H1 (cell line): ENCODE data around the gene THBD. TPM values are rescaled to one million over a fixed set of nuclear protein-coding genes. Genes with fewer than 3 reads are reported as not detected.

Experiments
- CTCF ChIA-PET: fragments of 300-600 bp; sonication (Branson Sonifier 250); formaldehyde crosslinking; loops from one replicate; lab custom pipeline; 2021; ENCODE audit not compliant: partially characterized antibody; lab: Charles Lee
- POLR2A ChIA-PET: fragments of 300-600 bp; sonication (Branson Sonifier 250); formaldehyde crosslinking; loops from one replicate; lab custom pipeline; 2021; ENCODE audit warnings: inconsistent platforms; ENCODE audit not compliant: partially characterized antibody; lab: Charles Lee
- DNase-seq, 2 experiments: peaks; one replicate each; pipeline versions ENCODE4 v3.0.0 to v3.0.0-alpha.2; 2010 to 2022; ENCODE audit warnings: low spot score in 2 of 2, low read depth in 1 of 2, mixed read lengths in 1 of 2
- FAIRE-seq: peaks from 2 replicates; lab custom pipeline; 2011; peaks lifted over from hg19 to GRCh38; lab: Jason Lieb, UNC
- H2AFZ ChIP-seq: 2 replicates; pipeline ENCODE4 v1.8.1; 2012; ENCODE audit warnings: low read length, inconsistent platforms
- H2AK5ac ChIP-seq: 2 replicates; pipeline ENCODE4 v1.6.1; 2013; ENCODE audit warnings: low read depth, low read length
- H2BK120ac ChIP-seq: replicated peaks from 2 replicates; pipeline ENCODE3; 2013; ENCODE audit warnings: low read depth, low read length, inconsistent platforms
- H2BK12ac ChIP-seq: 2 replicates; pipeline ENCODE4 v1.6.1; 2013; ENCODE audit warnings: low read depth, low read length
- H2BK15ac ChIP-seq: 2 replicates; pipeline ENCODE4 v1.6.1; 2013; ENCODE audit warnings: low read length
- H2BK20ac ChIP-seq: 2 replicates; pipeline ENCODE4 v1.6.1; 2013; ENCODE audit warnings: low read length
- H2BK5ac ChIP-seq: 2 replicates; pipeline ENCODE4 v1.6.1; 2013; ENCODE audit warnings: low read depth, low read length
- H3K14ac ChIP-seq: 2 replicates; pipeline ENCODE4 v1.6.1; 2013; ENCODE audit warnings: inconsistent platforms; ENCODE audit not compliant: insufficient read length
- H3K18ac ChIP-seq: 2 replicates; pipeline ENCODE4 v1.6.1; 2013; ENCODE audit warnings: low read length; ENCODE audit errors: extremely low read depth
- H3K23ac ChIP-seq: 2 replicates; pipeline ENCODE4 v1.6.1; 2013; ENCODE audit warnings: inconsistent platforms; ENCODE audit not compliant: insufficient read length
- H3K23me2 ChIP-seq: 2 replicates; pipeline ENCODE4 v1.6.1; 2013; ENCODE audit warnings: low read depth, low read length
- H3K27ac ChIP-seq: 2 replicates; pipeline ENCODE4 v1.6.1; 2011; ENCODE audit warnings: low read depth, low read length, inconsistent platforms
- H3K27me3 ChIP-seq, 4 experiments: replicated peaks in 1 of 4; 1 replicate in 1 of 4; 2 replicates in 3 of 4; pipeline versions ENCODE4 v1.6.1 to v1.8.1; 2011 to 2013; ENCODE audit warnings: low read length in 3 of 4, mild to moderate bottlenecking in 3 of 4, inconsistent platforms in 2 of 4, mixed read lengths in 2 of 4, moderate library complexity in 1 of 4; ENCODE audit not compliant: control insufficient read depth in 3 of 4, insufficient read depth in 3 of 4; ENCODE audit errors: extremely low read depth in 1 of 4
- H3K36me3 ChIP-seq, 4 experiments: 2 replicates each; pipeline versions ENCODE4 v1.6.1 to v1.8.1; 2011 to 2013; ENCODE audit warnings: mild to moderate bottlenecking in 4 of 4, low read length in 3 of 4, moderate library complexity in 2 of 4, control low read depth in 1 of 4, inconsistent platforms in 1 of 4; ENCODE audit not compliant: insufficient read depth in 4 of 4, control insufficient read depth in 2 of 4
- H3K4ac ChIP-seq: replicated peaks from 2 replicates; pipeline ENCODE3; 2013; ENCODE audit warnings: low read length, low read depth, mixed read lengths, inconsistent platforms; ENCODE audit not compliant: insufficient read length
- H3K4me1 ChIP-seq, 4 experiments: replicated peaks in 1 of 4; 1 replicate in 1 of 4; 2 replicates in 3 of 4; pipeline versions ENCODE4 v1.6.1 to v1.8.1; 2011 to 2013; ENCODE audit warnings: low read length in 3 of 4, inconsistent platforms in 2 of 4, mixed read lengths in 1 of 4; ENCODE audit not compliant: insufficient read depth in 4 of 4, control insufficient read depth in 3 of 4
- H3K4me2 ChIP-seq, 2 experiments: 2 replicates each; pipeline versions ENCODE4 v1.6.1 to v1.8.1; 2011 to 2013; ENCODE audit warnings: low read depth in 2 of 2, low read length in 2 of 2, control low read depth in 1 of 2, inconsistent platforms in 1 of 2, mild to moderate bottlenecking in 1 of 2; ENCODE audit not compliant: insufficient read depth in 1 of 2
- H3K4me3 ChIP-seq, 4 experiments: fragments of 200-600, 300-600 bp in 1 of 4; sonication (generic), shearing (Covaris generic), sonication (Bioruptor Twin) in 1 of 4; 2 replicates each; pipeline versions ENCODE4 v1.5.1 to v1.8.1; 2011 to 2016; ENCODE audit warnings: low read length in 4 of 4, low read depth in 3 of 4, control low read depth in 2 of 4, inconsistent platforms in 2 of 4, mild to moderate bottlenecking in 2 of 4, mixed read lengths in 1 of 4, moderate library complexity in 1 of 4; ENCODE audit not compliant: insufficient read depth in 2 of 4; ENCODE audit errors: extremely low read depth in 1 of 4
- H3K56ac ChIP-seq: replicated peaks from 2 replicates; pipeline ENCODE3; 2013; ENCODE audit warnings: low read depth, mild to moderate bottlenecking, mixed read lengths, low read length, inconsistent platforms; ENCODE audit not compliant: insufficient read length
- H3K79me1 ChIP-seq: 2 replicates; pipeline ENCODE4 v1.6.1; 2013; ENCODE audit warnings: low read depth, low read length, control low read depth
- H3K79me2 ChIP-seq, 2 experiments: 2 replicates each; pipeline versions ENCODE4 v1.6.1 to v1.8.1; 2012 to 2013; ENCODE audit warnings: low read length in 2 of 2, mild to moderate bottlenecking in 2 of 2, inconsistent platforms in 1 of 2; ENCODE audit not compliant: insufficient read depth in 2 of 2, control insufficient read depth in 1 of 2
- H3K9ac ChIP-seq, 4 experiments: replicated peaks in 1 of 4; 1 replicate in 1 of 4; 2 replicates in 3 of 4; pipeline versions ENCODE4 v1.6.1 to v1.8.1; 2011 to 2013; ENCODE audit warnings: low read depth in 3 of 4, low read length in 3 of 4, control low read depth in 2 of 4, mild to moderate bottlenecking in 2 of 4, moderate library complexity in 2 of 4, inconsistent platforms in 1 of 4; ENCODE audit errors: extremely low read depth in 1 of 4
- H3K9me3 ChIP-seq, 2 experiments: 2 replicates each; pipeline versions ENCODE4 v1.6.1 to v1.8.1; 2012 to 2013; ENCODE audit warnings: mild to moderate bottlenecking in 2 of 2, moderate library complexity in 2 of 2, control low read depth in 1 of 2, inconsistent platforms in 1 of 2, low read depth in 1 of 2, low read length in 1 of 2, mixed read lengths in 1 of 2; ENCODE audit not compliant: insufficient read depth in 2 of 2
- H4K20me1 ChIP-seq, 2 experiments: replicated peaks in 1 of 2; 2 replicates each; pipeline versions ENCODE3 to v1.8.1; 2011 to 2013; ENCODE audit warnings: inconsistent platforms in 2 of 2, low read length in 2 of 2, mild to moderate bottlenecking in 1 of 2; ENCODE audit not compliant: insufficient read depth in 2 of 2, control insufficient read depth in 1 of 2
- H4K5ac ChIP-seq: 2 replicates; pipeline ENCODE4 v1.6.1; 2013; ENCODE audit warnings: low read length, low read depth, mixed read lengths, inconsistent platforms; ENCODE audit not compliant: insufficient read length
- H4K8ac ChIP-seq: 2 replicates; pipeline ENCODE4 v1.8.0; 2013; ENCODE audit warnings: mild to moderate bottlenecking, moderate library complexity, low read length, inconsistent platforms; ENCODE audit not compliant: insufficient read depth; ENCODE audit errors: extremely low read depth
- H4K91ac ChIP-seq: replicated peaks from 2 replicates; pipeline ENCODE3; 2013; ENCODE audit warnings: low read length, mixed read lengths, inconsistent platforms; ENCODE audit not compliant: insufficient read length
- RAD21 ChIP-seq, 2 experiments: IDR thresholded peaks in 1 of 2; conservative IDR thresholded peaks in 1 of 2; 2 replicates each; pipeline ENCODE4 v1.6.1; 2011; ENCODE audit warnings: low read depth in 2 of 2, low read length in 2 of 2, improper control_type of control experiment in 1 of 2, inconsistent platforms in 1 of 2, mild to moderate bottlenecking in 1 of 2, moderate library complexity in 1 of 2
- SIRT6 ChIP-seq: IDR thresholded peaks from one replicate; pipeline ENCODE4 v1.7.1; 2012; ENCODE audit warnings: low read length, inconsistent platforms
- WGBS, 2 experiments: shearing (Covaris generic) in 1 of 2; methylation state at CpG; one replicate each; pipeline versions ENCODE4 v1.1.6 to v1.1.7; 2013 to 2015; ENCODE audit warnings: low lambda C conversion rate in 2 of 2, mixed read lengths in 2 of 2, inconsistent platforms in 1 of 2, low coverage in 1 of 2, missing lambda C conversion rate in 1 of 2; ENCODE audit not compliant: insufficient replicate concordance in 2 of 2, insufficient coverage in 1 of 2, insufficient read length in 1 of 2; ENCODE audit errors: extremely low coverage in 1 of 2, missing lambda C conversion rate in 1 of 2; 5-methylcytosine and 5-hydroxymethylcytosine counted together
- polyA plus RNA-seq, 7 experiments: library from polyadenylated mRNA; depleted of rRNA in 3 of 7; stranded (reverse) in 5 of 7; unstranded in 2 of 7; fragments of >200 nt in 5 of 7; fragments of 200-250 nt in 2 of 7; gene quantifications; 1 replicate in 5 of 7; 2 replicates in 1 of 7; 4 replicates in 1 of 7; pipeline versions ENCODE4 v1.2.1 to v1.2.3, GENCODE V29; 2011 to 2013; ENCODE audit warnings: missing spikeins in 2 of 7, mixed read lengths in 2 of 7
- total RNA-seq: library from RNA; stranded (reverse); fragmentation: NEBNext Ultra II Directional; extraction: Animal tissue kit (Norgen Biotek cat#: 25700); gene quantifications from 2 replicates; pipeline ENCODE4 v1.2.1, GENCODE V29; 2021

The THBD gene
- total and polyA plus RNA-seq, 2 of the 8 experiments (the other 6 are each of a cell fraction or from before 2014, with no cell fraction given): 0.21 to 0.43 TPM

DNA sequence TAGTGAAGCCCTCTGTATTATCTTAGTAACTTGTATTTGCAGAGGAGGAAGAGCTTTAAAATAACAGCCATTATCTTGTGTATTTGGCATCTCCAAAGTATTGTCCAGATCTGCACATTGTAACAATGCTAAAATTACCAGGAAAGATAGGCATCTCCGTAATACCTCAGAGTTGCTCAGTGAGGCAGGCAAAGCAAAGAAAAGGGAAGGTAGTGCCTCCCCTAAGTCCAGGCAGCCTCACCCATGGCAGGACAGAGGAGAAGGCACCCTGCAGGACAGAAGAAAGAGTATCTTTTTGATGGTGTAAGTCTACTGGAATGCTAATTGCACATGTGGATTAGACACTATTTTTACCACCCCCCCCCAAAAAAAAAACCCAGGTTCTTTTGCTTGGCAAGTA, 27.9 kb downstream of the THBD start:
- Histone ChIP-seq H3K79me2 (no peaks in the 10 kb centered on the region), H3K23ac (no peak overlapping the region), H3K27ac (no peak overlapping the region), H4K91ac (no peak overlapping the region), H3K4me1 (no peaks in the 10 kb centered on the region), H4K20me1 (no peaks in the 10 kb centered on the region), H3K23me2 (0 out of 2 replicates have a peak, but pooled peaks cover 1% of the 10 kb centered on the region), H2BK20ac (no peak overlapping the region), H2BK5ac (no peak overlapping the region), H3K18ac (no peak overlapping the region), H2AK5ac (no peak overlapping the region), H3K36me3 (no peaks in the 10 kb centered on the region), H4K8ac (no peak overlapping the region), H3K79me1 (no peaks in the 10 kb centered on the region), H2AFZ (no peak overlapping the region), H4K5ac (no peak overlapping the region), H2BK12ac (no peak overlapping the region), H3K14ac (no peak overlapping the region), H3K9me3 (no peaks in the 10 kb centered on the region), H2BK15ac (no peak overlapping the region), H3K4me2 (no peak overlapping the region), H3K4ac (no peak overlapping the region), H2BK120ac (no peak overlapping the region), H3K27me3 (no peaks in the 10 kb centered on the region; a peak in 1 of 7 replicates), H3K56ac (no peak overlapping the region)
- 91% methylated on average over 1 of the region's 1 CpG; no CpG with 5 or more reads in 1 of the 2 experiments for WGBS, 2 experiments
- ChIA-PET CTCF (interaction anchor here (0.8 to 2.0 kb wide), 7 partner anchors 20 to 330 kb away, joined by 3 to 5 read pairs (median 4); no protein-coding TSS in a partner anchor), POLR2A (no interaction called here)
- DNase-seq: no peak
- TF ChIP-seq SIRT6 (no peak), RAD21 (IDR thresholded peaks at IDR 0.05 in 1 of 2, conservative IDR thresholded peaks at IDR 0.05 in 1 of 2; ENCODE audit: low read depth in 2 of 2, low read length in 2 of 2) (peak; percentile 10 to 23; a peak in 2 of 4 replicates)
- TF ChIP-seq, all 59 proteins: peak for 1
- no peak for FAIRE-seq
- H3K9ac ChIP-seq: no peak overlapping the region
- H3K4me3 ChIP-seq: no peak overlapping the region
